ENCODE data around the gene NFILZ.

NFILZ gene

GRCh38 chr19:8629996-8630683 lies at the start of gene NFILZ:
NFILZ (plus strand) TSS chr19:8630633; CDS start chr19:8676766, 46,133 bp downstream.
- DNase-seq (ENCODE audit: low spot score) (no peak), FAIRE-seq (no peak)

- FAIRE-seq (peak; percentile 73), DNase-seq (ENCODE audit: low spot score) (peak; percentile 63)
These were observed 49.6 kb upstream of the NFILZ start for GRCh38 chr19:8580710-8581281.

- no peak for FAIRE-seq
- DNase-seq (ENCODE audit: low spot score) = no peak
These were observed 45.2 kb upstream of the NFILZ start for GRCh38 chr19:8584965-8585893.

- DNase-seq (ENCODE audit: low spot score) (no peak), FAIRE-seq (no peak)
These were observed 44.3 kb upstream of the NFILZ start for GRCh38 chr19:8585894-8586750.

- FAIRE-seq (no peak), DNase-seq (ENCODE audit: low spot score) (no peak)
These were observed 41.2 kb upstream of the NFILZ start for GRCh38 chr19:8589177-8589714.

GRCh38 chr19:8592231-8593009 lies 38.0 kb upstream of the NFILZ start:
- DNase-seq (ENCODE audit: low spot score) (peak; percentile 57), FAIRE-seq (peak; percentile 94)

- FAIRE-seq = no peak
- no peak for DNase-seq (ENCODE audit: low spot score)
These were observed 36.5 kb upstream of the NFILZ start for GRCh38 chr19:8593931-8594330.

- no peak for FAIRE-seq
These were observed 34.8 kb upstream of the NFILZ start for GRCh38 chr19:8595651-8596050.

GRCh38 chr19:8596168-8596567 lies 34.3 kb upstream of the NFILZ start:
- no peak for DNase-seq (ENCODE audit: low spot score)

More at GRCh38 chr19:8595651-8596050, 34.8 kb upstream of the NFILZ start:
- no peak for DNase-seq (ENCODE audit: low spot score)

GRCh38 chr19:8600064-8600463 lies 30.4 kb upstream of the NFILZ start:
- DNase-seq (ENCODE audit: low spot score) (no peak), FAIRE-seq (no peak)

More at GRCh38 chr19:8596168-8596567, 34.3 kb upstream of the NFILZ start:
- no peak for FAIRE-seq

GRCh38 chr19:8600816-8601215 lies 29.6 kb upstream of the NFILZ start:
- FAIRE-seq (no peak), DNase-seq (ENCODE audit: low spot score) (no peak)

- DNase-seq (ENCODE audit: low spot score) = no peak
- no peak for FAIRE-seq
These were observed 28.6 kb upstream of the NFILZ start for GRCh38 chr19:8601796-8602195.

- DNase-seq (ENCODE audit: low spot score) (no peak), FAIRE-seq (no peak)
These were observed 24.9 kb upstream of the NFILZ start for GRCh38 chr19:8605514-8605913.

- no peak for DNase-seq (ENCODE audit: low spot score)
- no peak for FAIRE-seq
These were observed 23.0 kb upstream of the NFILZ start for GRCh38 chr19:8607386-8607785.

GRCh38 chr19:8608941-8609278 lies 21.5 kb upstream of the NFILZ start:
- no peak for FAIRE-seq
- no peak for DNase-seq (ENCODE audit: low spot score)

GRCh38 chr19:8609279-8610040 lies 21.0 kb upstream of the NFILZ start:
- DNase-seq (ENCODE audit: low spot score) (peak; percentile 68), FAIRE-seq (no peak)

GRCh38 chr19:8610041-8610935 lies 20.1 kb upstream of the NFILZ start, which contains the start of gene ADAMTS10:
ADAMTS10 (minus strand) TSS chr19:8610715; CDS start chr19:8605710, 5,005 bp downstream.
- FAIRE-seq = peak; percentile 69
- no peak for DNase-seq (ENCODE audit: low spot score)

- DNase-seq (ENCODE audit: low spot score) (no peak), FAIRE-seq (no peak)
These were observed 19.5 kb upstream of the NFILZ start for GRCh38 chr19:8610936-8611300.
